GM18505 (cell line): ENCODE measurements around the gene COQ4.
"Not testable (repeated sequence)": the region's sequence is repeated elsewhere in the genome, so short reads cannot be mapped to it uniquely, and the experiment has no call there.

Experiments used
- ATAC-seq: cut with Tn5 transposase; IDR thresholded peaks from one replicate; pipeline ENCODE4 v1.9.1; 2021; ENCODE audit not compliant: unreplicated experiment
- POLR2A ChIP-seq: IDR thresholded peaks from 4 replicates; pipeline ENCODE4 v1.6.1; 2011; ENCODE audit warnings: borderline replicate concordance; ENCODE audit not compliant: insufficient read depth, insufficient read length; ENCODE audit errors: extremely low read depth

COQ4 gene

GRCh38 chr9:128321343-128321742 is 1.3 kb upstream of the COQ4 start:
- TF ChIP-seq POLR2A = no peak
- no peak for ATAC-seq

GRCh38 chr9:128321879-128322403 is 698 bp upstream of the COQ4 start:
- peak; percentile 14 for ATAC-seq
- TF ChIP-seq POLR2A = no peak

- no peak for TF ChIP-seq POLR2A
- no peak for ATAC-seq
Observed at GRCh38 chr9:128323212-128323730, 632 bp downstream of the COQ4 start.

DNA sequence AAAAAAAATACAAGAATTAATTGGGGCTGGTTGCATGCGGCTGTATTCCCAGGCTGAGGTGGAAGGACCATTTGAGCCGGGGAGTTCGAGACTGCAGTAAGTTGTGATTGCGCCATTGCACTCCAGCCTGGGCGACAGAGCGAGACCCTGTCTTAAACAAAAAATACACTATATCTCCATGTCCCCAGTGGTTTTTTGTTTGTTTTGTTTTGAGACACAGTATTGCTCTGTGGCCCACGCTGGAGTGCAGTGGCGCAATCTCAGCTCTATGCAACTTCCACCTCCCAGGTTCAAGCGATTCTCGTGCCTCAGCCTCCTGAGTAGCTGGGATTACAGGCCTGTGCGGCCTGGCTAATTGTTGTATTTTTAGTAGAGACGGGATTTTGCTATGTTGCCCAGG is 1.2 kb downstream of the COQ4 start:
- TF ChIP-seq POLR2A = no peak
- no peak for ATAC-seq

GRCh38 chr9:128324401-128324800 is 1.8 kb downstream of the COQ4 start:
- no peak for TF ChIP-seq POLR2A
- ATAC-seq = no peak

GRCh38 chr9:128325629-128326028 is 3.0 kb downstream of the COQ4 start:
- TF ChIP-seq POLR2A = no peak
- no peak for ATAC-seq

- TF ChIP-seq POLR2A = no peak
- no peak for ATAC-seq
Observed at GRCh38 chr9:128333451-128333869, 10.8 kb downstream of the COQ4 start.

- no peak for TF ChIP-seq POLR2A
- no peak for ATAC-seq
Observed at GRCh38 chr9:128335161-128335560, 12.5 kb downstream of the COQ4 start.

- ATAC-seq = no peak
- no peak for TF ChIP-seq POLR2A
Observed at GRCh38 chr9:128335914-128336313, 13.3 kb downstream of the COQ4 start.

DNA sequence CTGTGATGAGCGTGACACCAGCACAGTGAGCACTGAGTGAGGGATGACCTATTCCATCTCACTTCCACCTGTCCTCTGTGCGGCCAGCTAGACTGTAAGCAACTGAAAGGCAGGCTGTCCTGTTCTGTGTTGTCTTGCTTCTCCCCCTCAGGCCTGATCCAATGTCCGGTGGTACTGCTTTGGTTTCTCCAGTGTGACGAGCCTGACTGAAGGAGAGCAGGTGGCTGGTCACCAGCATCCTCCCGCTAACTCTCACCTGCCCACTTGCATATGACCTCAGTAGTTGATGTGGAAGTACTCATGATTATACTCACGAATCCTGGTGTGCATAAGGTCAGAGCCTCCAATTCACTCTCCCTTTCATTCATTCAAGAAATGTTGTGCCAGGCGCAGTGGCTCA is 15.3 kb downstream of the COQ4 start:
- ATAC-seq = no peak
- no peak for TF ChIP-seq POLR2A

GRCh38 chr9:128338852-128339614 is 16.4 kb downstream of the COQ4 start:
- ATAC-seq = not testable (repeated sequence)

- ATAC-seq = peak; percentile 78
- peak; percentile 41 for TF ChIP-seq POLR2A
Observed at GRCh38 chr9:128339761-128340690, 17.4 kb downstream of the COQ4 start, which contains the start of gene SLC27A4. Gene SLC27A4 (plus strand): TSS chr9:128340527. CDS start chr9:128343133, 2,606 bp downstream.

DNA sequence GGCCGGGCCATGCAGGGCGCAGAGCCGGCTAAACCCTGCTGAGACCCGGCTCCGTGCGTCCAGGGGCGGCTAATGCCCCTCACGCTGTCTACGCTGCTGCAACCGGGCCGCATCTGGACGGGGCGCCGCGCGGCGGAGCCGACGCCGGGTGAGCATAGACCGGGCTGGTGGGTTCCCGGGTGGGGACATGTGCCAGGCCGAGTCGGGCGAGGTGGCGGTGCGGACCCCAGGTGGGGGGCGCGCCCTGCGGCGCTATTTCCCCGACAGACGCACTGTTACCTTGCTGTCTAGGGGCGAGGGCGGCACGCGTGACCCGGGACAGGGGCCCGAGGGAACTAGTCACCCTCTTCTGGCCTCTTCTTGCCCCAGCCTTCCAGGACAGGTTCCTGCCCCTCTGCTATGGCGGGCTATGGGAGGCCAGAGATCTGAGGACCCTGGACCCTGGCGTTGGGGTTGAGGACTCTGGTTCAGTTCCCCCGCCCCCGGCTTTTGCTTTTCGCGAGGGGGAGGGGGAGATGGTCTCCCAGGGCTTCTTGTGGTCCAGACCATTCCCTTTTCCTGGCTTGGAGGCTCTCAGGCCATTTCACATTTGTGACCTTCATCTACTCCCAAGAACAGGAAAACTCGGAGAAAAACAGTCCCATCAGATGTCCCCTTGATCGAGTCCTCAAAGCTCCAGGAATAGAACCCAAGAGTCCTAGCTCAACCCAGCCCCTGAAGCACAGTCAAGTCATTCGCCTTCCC is 18.2 kb downstream of the COQ4 start:
- ATAC-seq = no peak
- TF ChIP-seq POLR2A = no peak
